ENCODE measurements around the gene FANCC.

DNA sequence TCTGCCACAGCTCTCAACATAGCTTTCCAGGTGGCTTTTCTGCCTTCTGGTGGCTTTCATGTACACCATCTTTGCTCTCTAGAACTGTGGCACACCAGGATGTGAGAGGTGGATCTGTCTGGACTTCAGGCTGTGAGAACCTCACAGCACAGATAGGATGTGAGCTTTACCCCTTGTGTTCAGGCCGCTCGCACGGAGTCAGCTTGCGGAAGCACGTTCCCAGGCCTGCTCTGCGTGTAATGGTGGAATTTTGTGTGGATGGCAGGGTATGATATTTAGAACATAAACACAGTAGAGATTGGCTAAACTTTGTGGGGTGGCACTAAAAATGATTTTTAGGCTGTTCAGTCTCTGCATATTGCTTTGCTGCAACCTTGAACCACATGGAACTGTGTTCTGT is 250.5 kb downstream of the FANCC start:
- TF ChIP-seq, protein P1, sequence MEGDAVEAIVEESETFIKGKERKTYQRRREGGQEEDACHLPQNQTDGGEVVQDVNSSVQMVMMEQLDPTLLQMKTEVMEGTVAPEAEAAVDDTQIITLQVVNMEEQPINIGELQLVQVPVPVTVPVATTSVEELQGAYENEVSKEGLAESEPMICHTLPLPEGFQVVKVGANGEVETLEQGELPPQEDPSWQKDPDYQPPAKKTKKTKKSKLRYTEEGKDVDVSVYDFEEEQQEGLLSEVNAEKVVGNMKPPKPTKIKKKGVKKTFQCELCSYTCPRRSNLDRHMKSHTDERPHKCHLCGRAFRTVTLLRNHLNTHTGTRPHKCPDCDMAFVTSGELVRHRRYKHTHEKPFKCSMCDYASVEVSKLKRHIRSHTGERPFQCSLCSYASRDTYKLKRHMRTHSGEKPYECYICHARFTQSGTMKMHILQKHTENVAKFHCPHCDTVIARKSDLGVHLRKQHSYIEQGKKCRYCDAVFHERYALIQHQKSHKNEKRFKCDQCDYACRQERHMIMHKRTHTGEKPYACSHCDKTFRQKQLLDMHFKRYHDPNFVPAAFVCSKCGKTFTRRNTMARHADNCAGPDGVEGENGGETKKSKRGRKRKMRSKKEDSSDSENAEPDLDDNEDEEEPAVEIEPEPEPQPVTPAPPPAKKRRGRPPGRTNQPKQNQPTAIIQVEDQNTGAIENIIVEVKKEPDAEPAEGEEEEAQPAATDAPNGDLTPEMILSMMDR (IDR thresholded peaks at IDR 0.05 in 2 of 3, conservative IDR thresholded peaks at IDR 0.05 in 1 of 3; ENCODE audit: borderline replicate concordance in 1 of 3, insufficient read depth in 1 of 3, low read depth in 2 of 3, low read length in 2 of 3) = no peak
- TF ChIP-seq, protein P2, sequence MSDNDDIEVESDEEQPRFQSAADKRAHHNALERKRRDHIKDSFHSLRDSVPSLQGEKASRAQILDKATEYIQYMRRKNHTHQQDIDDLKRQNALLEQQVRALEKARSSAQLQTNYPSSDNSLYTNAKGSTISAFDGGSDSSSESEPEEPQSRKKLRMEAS (IDR thresholded peaks at IDR 0.05) = no peak
- TF ChIP-seq CEBPB (IDR thresholded peaks at IDR 0.05; ENCODE audit: low read depth) (no peak), POLR2A (IDR thresholded peaks at IDR 0.05; ENCODE audit: borderline replicate concordance, extremely low read depth, insufficient read depth, insufficient read length) (no peak), EZH2phosphoT487 (IDR thresholded peaks at IDR 0.05; ENCODE audit: borderline replicate concordance) (no peak)
